Nephron (organoid): ENCODE results near the gene SYNPO.

Experiments
- H3K27ac Mint-ChIP-seq, 3 experiments: 2 replicates each; pipeline ENCODE4 v1.8.0; 2020; ENCODE audit warnings: mixed read lengths in 3 of 3, mild to moderate bottlenecking in 2 of 3, moderate library complexity in 1 of 3
- H3K27me3 Mint-ChIP-seq: 2 replicates; pipeline ENCODE4 v1.8.0; 2021; ENCODE audit warnings: low read depth, mild to moderate bottlenecking, moderate library complexity, mixed read lengths
- H3K36me3 Mint-ChIP-seq: 2 replicates; pipeline ENCODE4 v1.8.0; 2020; ENCODE audit warnings: low read depth, mixed read lengths
- H3K4me1 Mint-ChIP-seq: 2 replicates; pipeline ENCODE4 v1.8.0; 2020; ENCODE audit warnings: mixed read lengths
- H3K4me3 Mint-ChIP-seq, 3 experiments: 2 replicates each; pipeline ENCODE4 v1.8.0; 2020; ENCODE audit warnings: mild to moderate bottlenecking in 3 of 3, mixed read lengths in 3 of 3, moderate library complexity in 2 of 3
- H3K9me3 Mint-ChIP-seq: 2 replicates; pipeline ENCODE4 v1.8.0; 2020; ENCODE audit warnings: mixed read lengths
- TF ChIP-seq, protein P1 (sequence below), 3 experiments: fragments of 200-600 bp; sonication (generic); IDR thresholded peaks; one replicate each; pipeline ENCODE4 v1.5.0; 2021; ENCODE audit warnings: antibody characterized with exemption in 3 of 3; ENCODE audit not compliant: unreplicated experiment in 3 of 3

The SYNPO gene

DNA sequence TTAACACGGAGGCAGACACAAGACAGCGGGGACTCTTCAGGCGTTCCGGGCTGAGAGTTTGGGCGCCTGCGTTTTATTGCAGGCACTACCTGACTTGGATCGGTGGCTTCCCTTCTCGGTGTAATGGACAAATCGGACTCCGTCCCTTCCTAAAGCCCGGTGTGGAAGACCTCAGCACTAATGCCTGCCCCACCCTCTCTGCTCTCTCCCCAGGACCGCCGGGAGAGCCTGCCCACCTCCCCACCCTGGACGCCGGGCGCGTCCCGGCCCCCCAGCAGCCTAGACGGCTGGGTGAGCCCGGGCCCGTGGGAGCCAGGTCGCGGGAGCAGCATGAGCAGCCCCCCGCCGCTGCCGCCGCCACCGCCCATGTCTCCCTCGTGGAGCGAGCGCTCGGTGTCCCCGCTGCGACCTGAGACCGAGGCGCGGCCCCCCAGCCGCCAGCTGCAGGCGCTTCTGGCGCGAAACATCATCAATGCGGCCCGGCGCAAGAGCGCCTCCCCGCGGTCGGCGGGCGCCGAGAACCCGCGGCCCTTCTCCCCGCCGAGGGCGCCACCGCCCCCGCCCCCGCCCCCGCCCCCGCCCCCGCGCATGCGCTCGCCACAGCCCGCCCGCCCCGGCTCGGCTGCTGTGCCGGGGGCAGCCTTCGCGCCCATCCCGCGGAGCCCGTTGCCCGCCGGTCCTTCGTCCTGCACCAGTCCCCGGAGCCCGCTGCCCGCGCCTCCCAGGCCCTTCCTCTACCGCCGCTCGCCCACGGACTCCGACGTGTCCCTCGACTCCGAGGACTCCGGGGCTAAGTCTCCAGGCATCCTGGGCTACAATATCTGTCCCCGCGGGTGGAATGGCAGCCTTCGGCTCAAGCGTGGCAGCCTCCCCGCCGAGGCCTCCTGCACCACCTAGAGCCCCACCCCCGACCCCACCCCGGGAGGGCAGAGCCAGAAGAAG is 16.0 kb downstream of the SYNPO start:
- peaks cover 75% of the 10 kb centered on the region for H3K4me1 Mint-ChIP-seq
- peaks cover 6% of the 10 kb centered on the region for H3K27me3 Mint-ChIP-seq
- peak overlapping the region; percentile 80 to 87 (median 85) for H3K27ac Mint-ChIP-seq
- peaks cover 7% of the 10 kb centered on the region for H3K36me3 Mint-ChIP-seq
- no peaks in the 10 kb centered on the region for H3K9me3 Mint-ChIP-seq
- H3K4me3 Mint-ChIP-seq = peak overlapping the region; percentile 78 to 83 (median 81)
- TF ChIP-seq, protein P1, sequence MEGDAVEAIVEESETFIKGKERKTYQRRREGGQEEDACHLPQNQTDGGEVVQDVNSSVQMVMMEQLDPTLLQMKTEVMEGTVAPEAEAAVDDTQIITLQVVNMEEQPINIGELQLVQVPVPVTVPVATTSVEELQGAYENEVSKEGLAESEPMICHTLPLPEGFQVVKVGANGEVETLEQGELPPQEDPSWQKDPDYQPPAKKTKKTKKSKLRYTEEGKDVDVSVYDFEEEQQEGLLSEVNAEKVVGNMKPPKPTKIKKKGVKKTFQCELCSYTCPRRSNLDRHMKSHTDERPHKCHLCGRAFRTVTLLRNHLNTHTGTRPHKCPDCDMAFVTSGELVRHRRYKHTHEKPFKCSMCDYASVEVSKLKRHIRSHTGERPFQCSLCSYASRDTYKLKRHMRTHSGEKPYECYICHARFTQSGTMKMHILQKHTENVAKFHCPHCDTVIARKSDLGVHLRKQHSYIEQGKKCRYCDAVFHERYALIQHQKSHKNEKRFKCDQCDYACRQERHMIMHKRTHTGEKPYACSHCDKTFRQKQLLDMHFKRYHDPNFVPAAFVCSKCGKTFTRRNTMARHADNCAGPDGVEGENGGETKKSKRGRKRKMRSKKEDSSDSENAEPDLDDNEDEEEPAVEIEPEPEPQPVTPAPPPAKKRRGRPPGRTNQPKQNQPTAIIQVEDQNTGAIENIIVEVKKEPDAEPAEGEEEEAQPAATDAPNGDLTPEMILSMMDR (IDR thresholded peaks at IDR 0.05; ENCODE audit: unreplicated experiment in 3 of 3) = peak; percentile 65 to 74 (median 72)

DNA sequence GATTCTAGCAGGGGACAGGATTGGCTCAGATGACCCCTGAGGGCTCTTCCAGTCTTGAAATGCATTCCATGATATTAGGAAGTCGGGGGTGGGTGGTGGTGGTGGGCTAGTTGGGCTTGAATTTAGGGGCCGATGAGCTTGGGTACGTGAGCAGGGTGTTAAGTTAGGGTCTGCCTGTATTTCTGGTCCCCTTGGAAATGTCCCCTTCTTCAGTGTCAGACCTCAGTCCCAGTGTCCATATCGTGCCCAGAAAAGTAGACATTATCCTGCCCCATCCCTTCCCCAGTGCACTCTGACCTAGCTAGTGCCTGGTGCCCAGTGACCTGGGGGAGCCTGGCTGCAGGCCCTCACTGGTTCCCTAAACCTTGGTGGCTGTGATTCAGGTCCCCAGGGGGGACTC is 17.7 kb downstream of the SYNPO start:
- H3K4me1 Mint-ChIP-seq = peaks cover 67% of the 10 kb centered on the region
- no peaks in the 10 kb centered on the region for H3K9me3 Mint-ChIP-seq
- H3K27ac Mint-ChIP-seq = peak overlapping the region; percentile 66 to 71 (median 67)
- H3K36me3 Mint-ChIP-seq = peaks cover 7% of the 10 kb centered on the region
- H3K27me3 Mint-ChIP-seq = peaks cover 9% of the 10 kb centered on the region
- peak overlapping the region in 2 of 3 experiments; percentile 82 to 83 for H3K4me3 Mint-ChIP-seq
- TF ChIP-seq, protein P1 (IDR thresholded peaks at IDR 0.05; ENCODE audit: unreplicated experiment in 3 of 3) = no peak

DNA sequence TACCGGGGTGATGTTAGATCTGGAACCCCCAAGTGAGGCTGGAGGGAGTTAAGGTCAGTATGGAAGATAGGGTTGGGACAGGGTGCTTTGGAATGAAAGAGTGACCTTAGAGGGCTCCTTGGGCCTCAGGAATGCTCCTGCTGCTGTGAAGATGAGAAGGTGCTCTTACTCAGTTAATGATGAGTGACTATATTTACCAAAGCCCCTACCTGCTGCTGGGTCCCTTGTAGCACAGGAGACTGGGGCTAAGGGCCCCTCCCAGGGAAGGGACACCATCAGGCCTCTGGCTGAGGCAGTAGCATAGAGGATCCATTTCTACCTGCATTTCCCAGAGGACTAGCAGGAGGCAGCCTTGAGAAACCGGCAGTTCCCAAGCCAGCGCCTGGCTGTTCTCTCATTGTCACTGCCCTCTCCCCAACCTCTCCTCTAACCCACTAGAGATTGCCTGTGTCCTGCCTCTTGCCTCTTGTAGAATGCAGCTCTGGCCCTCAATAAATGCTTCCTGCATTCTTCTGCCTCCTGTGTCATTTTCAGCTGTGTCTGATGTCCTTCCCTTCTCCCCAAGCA is 18.3 kb downstream of the SYNPO start:
- no peaks in the 10 kb centered on the region for H3K9me3 Mint-ChIP-seq
- H3K4me1 Mint-ChIP-seq = peaks cover 60% of the 10 kb centered on the region
- TF ChIP-seq, protein P1 (IDR thresholded peaks at IDR 0.05; ENCODE audit: unreplicated experiment in 3 of 3) = no peak
- H3K27ac Mint-ChIP-seq = peak overlapping the region; percentile 65 to 71 (median 67)
- H3K4me3 Mint-ChIP-seq = peak overlapping the region in 1 of 3 experiments; percentile 43
- peaks cover 9% of the 10 kb centered on the region for H3K27me3 Mint-ChIP-seq
- peaks cover 7% of the 10 kb centered on the region for H3K36me3 Mint-ChIP-seq

DNA sequence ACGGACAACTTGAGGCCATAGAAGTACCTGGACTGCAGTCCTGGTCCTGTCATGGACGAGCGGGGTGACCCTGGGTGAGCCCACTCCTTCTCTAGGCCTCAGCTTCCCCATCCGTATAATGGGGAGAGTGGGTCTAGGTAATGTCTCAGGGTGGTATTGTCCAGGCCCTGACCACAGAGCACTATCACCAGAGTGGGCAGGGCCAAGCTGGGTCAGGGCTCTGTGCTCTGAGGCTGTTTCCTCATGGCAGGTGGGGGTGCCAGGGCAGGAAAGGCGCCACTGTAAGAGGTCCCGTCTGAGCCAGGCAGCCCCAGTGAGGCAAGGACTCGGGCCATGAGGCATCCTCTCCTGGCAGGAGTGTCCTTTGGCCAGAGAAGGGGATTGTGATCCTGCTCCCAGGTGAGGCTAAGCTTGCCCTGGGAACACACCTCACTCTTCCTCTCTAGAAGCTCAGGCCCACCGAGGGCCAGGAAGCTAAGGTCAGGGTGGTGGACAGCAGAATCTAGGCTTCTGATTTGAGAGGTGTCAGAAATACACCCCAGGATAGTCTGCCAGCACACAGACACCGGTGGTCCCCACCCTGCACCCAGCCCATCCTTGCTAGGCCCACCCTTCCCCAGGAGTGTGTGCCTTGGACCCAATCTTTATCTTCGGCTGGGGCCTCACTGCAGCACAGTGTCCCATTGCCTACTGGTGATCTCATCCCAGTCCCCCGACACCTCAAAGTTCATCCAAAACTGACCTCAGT is 19.1 kb downstream of the SYNPO start:
- no peaks in the 10 kb centered on the region for H3K9me3 Mint-ChIP-seq
- peak overlapping the region; percentile 64 to 91 (median 84) for H3K27ac Mint-ChIP-seq
- peaks cover 9% of the 10 kb centered on the region for H3K27me3 Mint-ChIP-seq
- TF ChIP-seq, protein P1 (IDR thresholded peaks at IDR 0.05; ENCODE audit: unreplicated experiment in 3 of 3) = no peak
- peak overlapping the region in 1 of 3 experiments; percentile 15 for H3K4me3 Mint-ChIP-seq
- peaks cover 3% of the 10 kb centered on the region for H3K36me3 Mint-ChIP-seq
- H3K4me1 Mint-ChIP-seq = peaks cover 54% of the 10 kb centered on the region

DNA sequence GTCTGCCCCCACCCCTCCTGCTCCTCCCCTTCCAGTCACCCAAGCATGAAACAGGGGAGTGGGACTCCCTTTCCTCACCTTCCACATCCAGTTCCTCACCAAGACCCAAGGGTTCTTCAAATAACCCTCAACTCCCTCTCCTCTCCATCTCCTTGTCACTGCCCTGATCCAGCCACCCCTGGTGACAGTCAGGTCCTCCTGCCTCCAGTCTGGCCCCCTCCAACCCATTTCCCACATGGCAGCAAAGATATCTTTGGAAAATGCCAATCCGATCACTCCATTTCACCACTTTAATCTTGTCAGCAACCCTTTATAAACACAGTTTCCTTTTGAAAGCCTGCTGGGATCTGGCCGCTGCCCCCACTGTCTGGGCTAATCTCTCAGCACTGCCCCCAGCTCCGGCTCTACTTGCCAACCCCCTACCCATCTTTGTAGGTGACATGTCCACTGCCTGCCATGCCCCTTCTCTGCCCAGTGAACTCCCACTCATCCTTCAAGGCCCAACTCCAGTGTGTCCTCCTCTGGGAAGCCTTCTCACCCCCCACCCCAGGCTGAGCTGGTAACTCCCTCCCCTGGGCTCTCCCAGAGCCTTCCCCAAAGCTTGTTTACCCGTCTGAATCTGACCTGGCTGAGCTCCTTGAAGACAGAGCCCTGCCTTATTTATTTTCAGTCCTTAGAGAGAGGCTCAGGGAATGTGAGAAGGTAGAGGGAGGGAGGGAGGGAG is 19.8 kb downstream of the SYNPO start:
- peak overlapping the region; percentile 64 to 91 (median 84) for H3K27ac Mint-ChIP-seq
- TF ChIP-seq, protein P1 (IDR thresholded peaks at IDR 0.05; ENCODE audit: unreplicated experiment in 3 of 3) = no peak
- H3K27me3 Mint-ChIP-seq = peaks cover 9% of the 10 kb centered on the region
- no peaks in the 10 kb centered on the region for H3K9me3 Mint-ChIP-seq
- H3K36me3 Mint-ChIP-seq = peaks cover 3% of the 10 kb centered on the region
- H3K4me3 Mint-ChIP-seq = peak overlapping the region; percentile 52 to 67 (median 67)
- H3K4me1 Mint-ChIP-seq = peaks cover 52% of the 10 kb centered on the region
